Muscle layer of duodenum (tissue), 2 donors: Measurements from ENCODE around the gene IFI35.
"Not testable (repeated sequence)": the region's sequence is repeated elsewhere in the genome, so short reads cannot be mapped to it uniquely, and the experiment has no call there.

Experiments
- H3K27ac ChIP-seq: one replicate; pipeline ENCODE4 v1.7.0; 2013; ENCODE audit warnings: mild to moderate bottlenecking, low read length
- H3K27me3 ChIP-seq: one replicate; pipeline ENCODE4 v1.7.0; 2013; ENCODE audit warnings: low read depth, mild to moderate bottlenecking, control low read depth, low read length
- H3K36me3 ChIP-seq, 2 donors: one replicate each; pipeline ENCODE4 v1.7.0; 2013; ENCODE audit warnings: low read length in 2 of 2, control low read depth in 1 of 2, mild to moderate bottlenecking in 1 of 2; ENCODE audit not compliant: insufficient read depth in 2 of 2, control insufficient read depth in 1 of 2
- H3K4me1 ChIP-seq, 2 donors: one replicate each; pipeline ENCODE4 v1.7.0; 2013; ENCODE audit warnings: low read length in 2 of 2, mild to moderate bottlenecking in 2 of 2, control low read depth in 1 of 2, moderate library complexity in 1 of 2; ENCODE audit not compliant: insufficient read depth in 2 of 2, control insufficient read depth in 1 of 2
- H3K4me3 ChIP-seq, 2 donors: one replicate each; pipeline ENCODE4 v1.7.0; 2013; ENCODE audit warnings: low read length in 2 of 2, low read depth in 1 of 2, mild to moderate bottlenecking in 1 of 2
- H3K9me3 ChIP-seq, 2 donors: one replicate each; pipeline ENCODE4 v1.7.0; 2013; ENCODE audit warnings: low read length in 2 of 2, control low read depth in 1 of 2, mild to moderate bottlenecking in 1 of 2; ENCODE audit not compliant: control insufficient read depth in 1 of 2
- donor health status: healthy.

Gene IFI35

DNA sequence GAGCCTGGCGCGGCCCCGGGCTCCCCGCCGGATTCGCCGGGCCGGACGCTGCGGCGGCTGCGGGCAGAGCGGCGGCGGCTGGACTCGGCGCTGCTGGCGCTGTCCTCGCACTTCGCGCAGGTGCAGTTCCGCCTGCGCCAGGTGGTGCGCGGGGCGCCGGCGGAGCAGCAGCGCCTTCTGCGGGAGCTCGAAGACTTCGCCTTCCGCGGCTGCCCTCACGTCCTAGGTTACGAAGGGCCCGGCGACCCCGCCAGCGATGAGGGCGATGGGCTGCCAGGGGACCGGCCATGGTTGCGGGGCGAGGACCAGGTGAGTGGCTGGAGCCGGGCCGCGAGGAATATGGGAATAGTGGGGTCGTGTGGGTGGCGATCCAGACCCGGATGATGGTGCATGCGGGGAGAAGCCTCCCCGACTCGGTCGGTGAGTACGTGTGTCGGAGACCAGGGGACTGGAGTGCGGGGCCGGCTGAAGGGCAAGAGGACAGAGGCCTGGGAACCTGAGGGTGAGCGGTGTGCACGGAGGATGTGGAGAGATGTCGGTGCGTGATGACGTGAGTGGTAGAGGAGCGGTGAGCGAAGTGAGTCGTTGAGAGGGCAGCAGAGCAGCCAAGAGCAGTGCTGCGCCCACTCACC is 25.7 kb upstream of the IFI35 start:
- peak overlapping the region; percentile 71 for H3K27ac ChIP-seq

DNA sequence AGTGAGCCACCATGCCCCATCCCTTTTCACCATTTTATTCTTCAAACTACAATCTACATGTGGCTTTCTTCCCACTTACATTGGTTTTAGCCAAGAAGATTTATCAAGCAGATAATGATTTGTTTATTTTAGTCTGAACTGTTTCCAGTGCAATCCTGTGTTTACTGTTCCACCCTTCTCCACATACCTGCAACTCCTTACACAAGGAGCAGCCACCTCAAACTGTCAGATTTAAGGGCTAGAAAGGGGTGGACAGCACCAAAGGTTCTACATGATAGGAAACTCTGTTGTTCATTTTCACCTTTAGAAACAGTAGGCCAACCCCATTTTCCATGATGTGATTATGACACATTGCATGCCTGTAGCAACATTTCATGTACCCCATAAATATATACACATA is 24.3 kb upstream of the IFI35 start:
- peaks cover 3 to 7% of the 10 kb centered on the region in 2 donors for H3K36me3 ChIP-seq

More for the DNA sequence above, 25.7 kb upstream of the IFI35 start:
- Histone ChIP-seq H3K4me3 (peak overlapping the region; percentile 82 to 97), H3K36me3 (no peaks in the 10 kb centered on the region), H3K9me3 (no peaks in the 10 kb centered on the region), H3K27me3 (no peaks in the 10 kb centered on the region), H3K4me1 (peaks cover 0 to 25% of the 10 kb centered on the region in 2 donors)

GRCh38 chr17:42985225-42985624 is 21.4 kb upstream of the IFI35 start:
- Histone ChIP-seq H3K27me3 (no peaks in the 10 kb centered on the region), H3K36me3 (peaks cover 28 to 32% of the 10 kb centered on the region in 2 donors), H3K4me1 (peaks cover 0 to 21% of the 10 kb centered on the region in 2 donors), H3K27ac (peak overlapping the region; percentile 36), H3K9me3 (no peaks in the 10 kb centered on the region), H3K4me3 (no peak overlapping the region)

More for the DNA sequence above, 24.3 kb upstream of the IFI35 start:
- Histone ChIP-seq H3K4me3 (no peak overlapping the region), H3K4me1 (peaks cover 0 to 27% of the 10 kb centered on the region in 2 donors), H3K27me3 (no peaks in the 10 kb centered on the region), H3K27ac (no peak overlapping the region), H3K9me3 (no peaks in the 10 kb centered on the region)

DNA sequence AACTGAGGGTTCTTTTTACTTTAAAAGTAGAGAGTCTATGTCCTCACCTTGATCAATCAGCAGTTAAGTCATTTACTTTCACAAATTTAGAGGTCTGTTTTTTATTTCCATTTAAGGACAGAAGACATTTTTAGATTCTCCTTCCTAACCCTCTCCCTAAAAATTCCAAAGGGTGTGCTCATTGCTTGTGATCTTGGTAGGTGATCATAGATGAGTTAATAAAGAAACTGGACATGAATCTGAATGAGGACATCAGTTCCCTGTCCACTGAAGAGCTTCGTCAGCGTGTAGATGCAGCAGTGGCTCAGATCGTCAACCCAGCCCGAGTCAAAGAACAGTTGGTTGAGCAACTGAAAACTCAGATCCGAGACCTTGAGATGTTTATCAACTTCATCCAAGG is 17.4 kb upstream of the IFI35 start:
- Histone ChIP-seq H3K4me3 (no peak overlapping the region), H3K27ac (no peak overlapping the region), H3K4me1 (peaks cover 0 to 4% of the 10 kb centered on the region in 2 donors), H3K27me3 (no peaks in the 10 kb centered on the region), H3K9me3 (no peaks in the 10 kb centered on the region), H3K36me3 (peaks cover 49 to 64% of the 10 kb centered on the region in 2 donors)

DNA sequence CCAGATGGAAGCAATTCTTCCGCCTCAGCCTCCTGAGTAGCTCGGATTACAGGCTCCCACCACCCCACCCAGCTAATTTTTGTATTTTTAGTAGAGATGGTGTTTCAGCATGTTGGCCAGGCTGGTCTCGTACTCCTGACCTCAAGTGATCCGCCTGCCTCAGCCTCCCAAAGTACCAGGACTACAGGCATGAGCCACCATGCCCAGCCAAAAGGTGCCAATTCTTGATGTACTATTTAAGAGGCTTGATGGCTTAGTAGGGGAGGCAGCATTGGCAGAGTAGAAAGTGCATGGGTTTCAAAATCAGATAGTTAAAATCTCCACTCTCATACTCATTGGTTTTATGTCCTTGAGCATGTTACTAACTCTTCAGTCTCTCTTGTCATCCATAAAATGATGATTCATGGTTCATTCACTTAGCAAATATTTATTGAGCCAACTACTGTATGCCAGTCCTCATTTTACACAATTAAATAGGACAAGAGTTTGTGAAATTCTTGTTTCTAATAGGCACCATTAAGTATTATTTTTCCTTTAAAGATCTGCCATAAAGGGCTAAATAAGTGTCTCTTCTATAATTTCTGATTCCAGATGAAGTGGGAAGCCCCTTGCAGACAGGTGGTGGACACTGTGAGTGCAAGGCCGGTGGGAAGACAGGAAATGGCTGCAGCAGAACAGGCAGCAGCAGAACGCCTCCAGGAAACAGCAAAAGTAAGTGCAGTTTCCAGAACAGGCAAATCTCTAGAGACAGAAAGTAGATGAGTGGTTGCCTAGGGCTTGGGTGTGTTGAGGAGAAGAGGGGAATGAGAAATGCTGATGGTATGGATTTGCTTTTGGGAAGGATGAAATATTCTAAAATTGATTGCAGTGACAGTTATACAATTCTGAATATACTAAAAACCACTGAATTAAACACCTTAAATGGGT is 16.6 kb upstream of the IFI35 start:
- H3K36me3 ChIP-seq, result peaks cover 49 to 64% of the 10 kb centered on the region in 2 donors
- no peaks in the 10 kb centered on the region for H3K27me3 ChIP-seq
- peaks cover 0 to 3% of the 10 kb centered on the region in 2 donors for H3K4me1 ChIP-seq
- no peak overlapping the region for H3K27ac ChIP-seq
- no peak overlapping the region for H3K4me3 ChIP-seq
- H3K9me3 ChIP-seq, result no peaks in the 10 kb centered on the region

DNA sequence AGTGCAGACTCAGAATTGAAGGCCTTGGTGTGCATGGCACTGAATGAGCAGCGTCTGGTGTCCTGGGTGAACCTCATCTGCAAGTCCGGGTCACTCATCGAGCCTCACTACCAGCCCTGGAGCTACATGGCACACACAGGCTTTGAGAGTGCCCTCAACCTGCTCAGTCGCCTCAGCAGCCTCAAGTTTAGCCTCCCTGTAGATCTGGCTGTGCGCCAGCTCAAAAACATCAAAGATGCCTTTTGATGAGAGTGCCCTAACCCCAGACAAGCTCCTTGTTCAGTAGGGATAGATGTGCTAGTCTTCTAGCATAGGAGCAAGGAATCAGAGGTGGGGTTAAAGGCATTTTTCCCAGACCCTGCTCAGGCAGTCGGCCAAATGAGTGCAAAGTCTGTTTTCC is 15.1 kb upstream of the IFI35 start:
- Histone ChIP-seq H3K4me1 (no peaks in the 10 kb centered on the region), H3K9me3 (no peaks in the 10 kb centered on the region), H3K27ac (no peak overlapping the region), H3K27me3 (no peaks in the 10 kb centered on the region), H3K4me3 (no peak overlapping the region), H3K36me3 (peaks cover 49 to 64% of the 10 kb centered on the region in 2 donors)

DNA sequence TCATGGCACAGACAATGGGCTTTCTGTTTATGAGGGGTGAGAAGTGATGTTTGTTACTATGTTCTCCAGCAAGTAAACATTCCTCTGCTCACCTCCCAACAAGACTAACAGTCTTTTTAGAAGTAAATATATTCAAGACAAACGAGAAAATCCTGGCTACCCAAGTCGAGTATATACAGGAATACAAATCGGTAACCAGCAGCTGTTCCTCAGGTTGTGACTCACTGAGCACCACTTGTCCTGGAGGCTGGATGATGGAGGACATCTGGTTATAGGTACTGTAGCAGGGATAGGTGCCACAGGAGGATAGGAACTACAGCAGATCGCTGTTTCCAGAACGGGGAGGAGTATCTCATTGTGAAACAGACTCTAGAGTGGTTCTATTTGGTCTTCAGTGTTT is 13.7 kb upstream of the IFI35 start:
- no peaks in the 10 kb centered on the region for H3K9me3 ChIP-seq
- peaks cover 41 to 54% of the 10 kb centered on the region in 2 donors for H3K36me3 ChIP-seq
- H3K27ac ChIP-seq, result no peak overlapping the region
- peaks cover 0 to 7% of the 10 kb centered on the region in 2 donors for H3K4me1 ChIP-seq
- H3K27me3 ChIP-seq, result no peaks in the 10 kb centered on the region
- no peak overlapping the region for H3K4me3 ChIP-seq

- not testable (repeated sequence) for H3K9me3 ChIP-seq, H3K27ac ChIP-seq, H3K4me3 ChIP-seq, H3K27me3 ChIP-seq
- peaks cover 0 to 10% of the 10 kb centered on the region in 2 donors for H3K4me1 ChIP-seq
- H3K36me3 ChIP-seq, result peaks cover 33 to 51% of the 10 kb centered on the region in 2 donors
Measured at GRCh38 chr17:42993913-42994312, 12.7 kb upstream of the IFI35 start.

DNA sequence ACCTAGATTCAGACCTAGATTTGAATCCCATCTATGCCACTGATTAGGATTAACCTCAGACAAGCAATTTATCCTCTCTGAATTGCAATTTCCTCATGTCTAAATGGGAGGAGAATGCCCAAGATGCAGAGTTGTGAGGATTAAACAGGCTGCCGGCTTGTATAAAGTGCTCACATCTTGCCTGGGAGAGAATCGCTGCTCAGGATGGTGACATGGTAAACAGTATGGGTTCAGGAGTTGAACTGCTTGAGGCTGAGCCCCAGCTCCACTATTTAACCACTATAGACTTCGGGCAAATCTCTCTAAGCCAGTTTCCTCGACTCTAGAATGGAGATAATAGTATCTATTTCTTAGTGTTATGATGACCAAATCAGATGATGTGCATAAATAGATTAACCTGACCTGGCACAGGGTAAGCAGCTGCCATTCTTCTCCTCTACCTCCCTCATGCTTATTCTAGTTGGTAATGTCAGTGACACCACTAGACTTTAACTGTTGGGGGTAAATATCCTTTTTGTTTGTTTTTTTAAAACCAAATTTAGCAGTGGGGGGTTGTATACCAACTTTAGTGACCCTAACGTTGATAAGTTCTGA is 9.1 kb upstream of the IFI35 start:
- H3K36me3 ChIP-seq, result peaks cover 18 to 48% of the 10 kb centered on the region in 2 donors
- no peaks in the 10 kb centered on the region for H3K9me3 ChIP-seq
- H3K27me3 ChIP-seq, result no peaks in the 10 kb centered on the region
- peak overlapping the region; percentile 61 for H3K27ac ChIP-seq
- H3K4me1 ChIP-seq, result peaks cover 6 to 23% of the 10 kb centered on the region in 2 donors
- peak overlapping the region; percentile 87 to 96 for H3K4me3 ChIP-seq

DNA sequence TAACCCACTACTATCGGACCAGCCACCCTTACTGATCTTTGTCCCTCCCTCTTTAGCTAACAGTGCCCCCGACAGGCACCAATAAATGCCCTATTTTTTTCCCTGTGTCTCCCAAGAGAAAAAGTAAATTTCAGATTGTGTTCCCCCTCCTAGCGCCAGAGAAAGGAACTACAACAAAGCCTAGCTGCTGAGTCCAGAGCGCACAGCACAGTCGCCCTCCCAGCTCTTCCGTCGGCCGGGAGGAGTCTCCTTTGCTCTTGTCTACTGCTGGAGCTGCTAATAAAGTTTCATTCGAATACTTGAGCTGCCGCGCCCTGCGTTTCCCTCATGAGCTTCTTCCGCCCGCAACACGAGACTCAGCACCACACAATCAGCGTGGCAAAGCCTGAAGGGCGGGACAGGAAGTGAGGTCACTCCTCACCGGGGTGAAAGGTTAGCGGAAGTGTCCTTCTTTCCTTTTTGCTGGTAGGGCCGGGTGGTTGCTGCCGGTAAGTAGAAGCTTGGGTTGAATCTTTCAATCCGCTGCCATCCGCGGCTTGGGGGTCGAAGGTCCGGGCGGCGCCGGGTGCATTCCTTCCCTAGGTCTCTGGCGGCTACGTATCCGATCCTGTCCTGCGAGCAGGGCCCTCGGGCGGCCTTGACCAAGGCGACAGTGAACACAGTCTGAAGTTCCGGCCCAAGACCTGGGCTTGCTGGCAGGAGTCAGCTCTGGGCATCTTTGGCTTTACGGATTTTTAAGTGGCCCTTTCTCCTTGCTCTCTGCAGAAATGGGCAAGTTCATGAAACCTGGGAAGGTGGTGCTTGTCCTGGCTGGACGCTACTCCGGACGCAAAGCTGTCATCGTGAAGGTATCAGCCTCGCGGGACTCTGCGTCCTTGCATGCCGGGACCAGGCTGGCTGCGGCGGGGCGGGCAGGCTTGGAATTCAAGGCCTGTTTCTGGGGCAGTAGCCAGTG is 8.3 kb upstream of the IFI35 start, which contains the start of gene RPL27:
TSS of gene RPL27 (plus strand) at position 436 of the 955 bp plus-strand sequence. CDS start at position 768, 332 bp downstream.
- Histone ChIP-seq H3K4me3 (peak within 1 kb of the TSS; percentile 87 to 96), H3K9me3 (no peaks in the 10 kb centered on the region), H3K36me3 (peaks cover 18 to 47% of the 10 kb centered on the region in 2 donors), H3K4me1 (peaks cover 6 to 23% of the 10 kb centered on the region in 2 donors), H3K27me3 (no peaks in the 10 kb centered on the region), H3K27ac (peak within 1 kb of the TSS; percentile 98)
